Measurements from ENCODE around the gene MLPH. TPM values are rescaled to one million over a fixed set of nuclear protein-coding genes. Genes with fewer than 3 reads are reported as not detected.

Gene MLPH
- total and polyA plus RNA-seq, 8 donors = 61.3 to 657 (median 344) TPM

GRCh38 chr2:237525559-237526157 is 38.6 kb downstream of the MLPH start:
- Histone ChIP-seq H3K27ac (no peak overlapping the region), H3K4me3 (no peak overlapping the region), H3K9me3 (no peaks in the 10 kb centered on the region), H3K36me3 (peaks cover 0 to 70% (median 34%) of the 10 kb centered on the region in 4 donors), H3K4me1 (peaks cover 0 to 8% (median 4%) of the 10 kb centered on the region in 4 donors), H3K27me3 (no peaks in the 10 kb centered on the region)
- DNase-seq = no peak
- intact Hi-C loops (cut with DNase I; ENCODE audit: low total_unique reads) = no loop called here
- WGBS, 5 donors = 91 to 94% (median 93%) methylated on average over 6 to 17 of the region's 17 CpGs
- TF ChIP-seq POLR2A (IDR thresholded peaks at IDR 0.05) = no peak
- TF ChIP-seq EP300 (IDR thresholded peaks at IDR 0.05) = no peak
- TF ChIP-seq POLR2AphosphoS5 (IDR thresholded peaks at IDR 0.05) = no peak
- TF ChIP-seq CTCF (IDR thresholded peaks at IDR 0.05) = no peak

GRCh38 chr2:237527233-237527632 is 40.2 kb downstream of the MLPH start:
- TF ChIP-seq EP300 (IDR thresholded peaks at IDR 0.05) (no peak), POLR2A (IDR thresholded peaks at IDR 0.05) (no peak), POLR2AphosphoS5 (IDR thresholded peaks at IDR 0.05) (no peak), CTCF (IDR thresholded peaks at IDR 0.05) (no peak)
- DNase-seq = no peak
- H3K27me3 ChIP-seq = no peaks in the 10 kb centered on the region
- intact Hi-C loops (cut with DNase I; ENCODE audit: low total_unique reads) = no loop called here
- H3K4me1 ChIP-seq = peaks cover 0 to 8% (median 4%) of the 10 kb centered on the region in 4 donors
- 88 to 92% (median 90%) methylated on average over 11 of the region's 11 CpGs for WGBS, 5 donors
- H3K4me3 ChIP-seq = no peak overlapping the region
- H3K27ac ChIP-seq = no peak overlapping the region
- H3K9me3 ChIP-seq = no peaks in the 10 kb centered on the region
- peaks cover 0 to 86% (median 41%) of the 10 kb centered on the region in 4 donors for H3K36me3 ChIP-seq

- H3K27ac ChIP-seq = no peak overlapping the region
- no peaks in the 10 kb centered on the region for H3K27me3 ChIP-seq
- no peak overlapping the region for H3K4me3 ChIP-seq
- intact Hi-C loops (cut with DNase I; ENCODE audit: low total_unique reads) = no loop called here
- peaks cover 0 to 8% (median 4%) of the 10 kb centered on the region in 4 donors for H3K4me1 ChIP-seq
- H3K36me3 ChIP-seq = peaks cover 0 to 91% (median 44%) of the 10 kb centered on the region in 4 donors
- TF ChIP-seq EP300 (IDR thresholded peaks at IDR 0.05) = no peak
- TF ChIP-seq POLR2AphosphoS5 (IDR thresholded peaks at IDR 0.05) = no peak
- TF ChIP-seq CTCF (IDR thresholded peaks at IDR 0.05) = no peak
- TF ChIP-seq POLR2A (IDR thresholded peaks at IDR 0.05) = no peak
- WGBS, 5 donors = 92 to 98% (median 95%) methylated on average over 5 of the region's 5 CpGs
- H3K9me3 ChIP-seq = no peaks in the 10 kb centered on the region
- DNase-seq = no peak
Measured at GRCh38 chr2:237527766-237528165, 40.7 kb downstream of the MLPH start.

- Histone ChIP-seq H3K27ac (no peak overlapping the region), H3K9me3 (no peaks in the 10 kb centered on the region), H3K36me3 (peaks cover 11 to 91% (median 45%) of the 10 kb centered on the region in 4 donors), H3K4me1 (peaks cover 0 to 12% (median 4%) of the 10 kb centered on the region in 4 donors), H3K4me3 (no peak overlapping the region), H3K27me3 (no peaks in the 10 kb centered on the region)
- intact Hi-C loops (cut with DNase I; ENCODE audit: low total_unique reads) = no loop called here
- WGBS, 5 donors = 87 to 90% (median 89%) methylated on average over 15 to 19 of the region's 19 CpGs
- DNase-seq = no peak
- TF ChIP-seq CTCF (IDR thresholded peaks at IDR 0.05) = no peak
- TF ChIP-seq POLR2AphosphoS5 (IDR thresholded peaks at IDR 0.05) = no peak
- TF ChIP-seq EP300 (IDR thresholded peaks at IDR 0.05) = no peak
- TF ChIP-seq POLR2A (IDR thresholded peaks at IDR 0.05) = no peak
Measured at GRCh38 chr2:237529452-237530402, 42.7 kb downstream of the MLPH start.
